ENCODE data around the gene NXN.
"Not testable (repeated sequence)": the region's sequence is repeated elsewhere in the genome, so short reads cannot be mapped to it uniquely, and the experiment has no call there.

NXN gene

DNA sequence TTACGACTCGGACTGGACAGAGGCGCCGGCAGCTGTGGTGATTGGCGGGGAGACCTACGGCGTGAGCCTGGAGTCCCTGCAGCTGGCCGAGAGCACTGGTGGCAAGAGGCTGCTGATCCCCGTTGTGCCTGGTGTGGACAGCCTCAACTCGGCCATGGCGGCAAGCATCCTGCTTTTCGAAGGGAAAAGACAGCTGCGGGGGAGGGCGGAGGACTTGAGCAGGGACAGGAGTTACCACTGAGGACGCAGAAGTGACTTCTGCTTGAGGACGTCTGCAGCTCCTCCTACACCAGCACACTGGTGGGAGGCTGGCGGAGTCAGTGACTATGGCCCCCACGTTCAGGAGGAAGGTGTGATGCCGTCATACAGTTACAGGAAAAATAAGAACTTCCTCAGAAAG lies 187.7 kb downstream of the NXN start:
- no peak for DNase-seq

DNA sequence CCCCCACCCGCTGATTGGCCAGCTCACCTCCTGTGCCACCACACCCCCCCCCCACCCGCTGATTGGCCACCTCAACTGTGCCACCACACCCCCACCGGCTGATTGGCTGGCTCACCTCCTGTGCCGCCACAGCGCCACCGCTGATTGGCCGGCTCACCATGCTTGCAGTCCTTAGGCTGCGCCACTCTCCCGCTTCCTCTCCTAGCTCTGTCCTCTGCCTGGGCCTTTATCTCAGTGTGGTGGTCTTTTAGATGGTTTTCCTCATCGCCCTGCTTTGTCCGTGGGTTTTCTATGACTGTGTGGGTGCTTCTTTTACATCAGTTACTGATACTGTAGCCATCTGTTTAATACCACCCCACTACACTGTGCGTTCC lies 188.7 kb downstream of the NXN start:
- DNase-seq: not testable (repeated sequence)

DNA sequence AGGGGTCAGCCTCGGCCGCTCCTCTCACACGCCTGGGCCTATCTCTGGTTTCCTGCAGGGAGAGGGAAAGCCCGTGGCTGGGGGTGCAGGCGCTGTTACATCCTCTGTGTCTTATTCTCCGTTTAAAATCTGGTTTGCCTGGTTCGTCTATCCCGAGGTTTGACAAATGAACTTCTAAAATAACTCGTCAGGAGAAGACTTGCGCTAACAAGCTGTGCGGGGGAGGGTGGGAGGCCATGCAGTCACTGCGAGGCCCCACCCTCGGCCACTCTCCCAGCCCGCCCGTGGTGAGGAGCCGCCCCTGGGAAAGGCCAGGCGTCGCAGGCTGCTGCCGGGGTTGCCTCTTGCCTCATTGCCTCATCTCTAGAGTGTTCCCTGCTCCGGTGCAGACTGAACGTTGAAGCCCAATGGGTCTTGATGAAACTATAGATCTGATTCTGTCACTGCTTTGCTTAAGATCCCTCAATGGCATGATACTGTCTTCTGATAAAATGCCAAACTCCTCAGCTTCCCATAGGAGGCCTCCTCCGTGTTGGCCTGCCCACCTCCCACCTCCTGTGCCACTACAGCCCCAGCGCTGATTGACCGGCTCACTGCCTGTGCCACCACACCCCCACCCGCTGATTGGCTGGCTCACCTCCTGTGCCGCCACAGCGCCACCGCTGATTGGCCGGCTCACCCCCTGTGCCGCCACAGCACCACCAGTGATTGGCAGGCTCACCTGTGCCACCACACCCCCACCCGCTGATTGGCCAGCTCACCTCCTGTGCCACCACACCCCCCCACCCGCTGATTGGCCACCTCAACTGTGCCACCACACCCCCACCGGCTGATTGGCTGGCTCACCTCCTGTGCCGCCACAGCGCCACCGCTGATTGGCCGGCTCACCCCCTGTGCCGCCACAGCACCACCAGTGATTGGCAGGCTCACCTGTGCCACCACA lies 189.4 kb downstream of the NXN start:
- DNase-seq: not testable (repeated sequence)

DNA sequence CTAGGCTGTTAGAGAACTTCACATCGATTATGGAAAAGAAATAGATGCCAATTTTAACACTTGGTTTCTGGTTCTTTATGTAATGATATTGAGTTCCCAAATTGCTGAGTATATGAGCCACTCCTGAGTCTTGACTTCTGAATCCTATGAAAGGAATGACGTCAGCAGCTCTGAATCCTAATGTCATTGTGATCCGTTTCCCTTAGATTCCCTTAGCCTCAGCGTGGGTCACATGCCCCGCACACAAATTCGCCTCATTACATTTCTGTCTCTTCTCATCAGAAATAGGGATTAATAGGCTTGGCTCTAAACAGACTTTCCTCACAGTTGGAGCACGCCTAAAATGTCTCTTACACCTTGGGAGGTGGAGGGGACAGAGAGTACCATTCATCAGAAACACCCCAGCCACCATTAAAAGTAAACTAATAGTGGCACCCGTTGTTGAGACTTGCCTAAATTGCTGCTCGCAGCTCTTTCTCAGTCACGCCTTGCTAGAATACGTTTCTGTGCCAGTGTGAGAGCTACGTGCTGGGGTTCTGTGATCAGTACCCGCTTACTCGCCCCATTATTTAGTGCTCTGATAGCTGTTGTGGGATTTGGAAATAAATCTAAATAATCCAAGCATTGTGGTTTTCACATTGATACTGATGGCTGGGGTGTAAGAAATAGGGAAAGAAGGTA lies 190.3 kb downstream of the NXN start:
- no peak for DNase-seq

DNA sequence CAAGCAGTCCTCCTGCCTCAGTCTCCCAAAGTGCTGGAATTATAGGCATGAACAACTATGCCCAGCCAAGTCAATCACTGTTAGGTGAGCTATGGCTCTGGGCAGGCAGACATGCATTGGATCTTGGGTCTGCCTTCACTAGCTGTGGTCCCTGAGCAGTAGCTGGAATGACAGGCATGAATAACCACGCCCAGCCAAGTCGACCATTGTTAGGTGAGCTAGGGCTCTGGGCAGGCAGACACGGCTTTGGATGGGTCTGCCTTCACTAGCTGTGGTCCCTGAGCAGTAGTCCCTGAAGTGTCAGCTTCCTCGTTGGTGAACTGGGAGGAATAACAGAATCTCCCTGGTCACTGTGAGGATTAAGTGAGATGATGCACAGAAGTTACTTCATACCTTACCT lies 191.0 kb downstream of the NXN start:
- DNase-seq: no peak

DNA sequence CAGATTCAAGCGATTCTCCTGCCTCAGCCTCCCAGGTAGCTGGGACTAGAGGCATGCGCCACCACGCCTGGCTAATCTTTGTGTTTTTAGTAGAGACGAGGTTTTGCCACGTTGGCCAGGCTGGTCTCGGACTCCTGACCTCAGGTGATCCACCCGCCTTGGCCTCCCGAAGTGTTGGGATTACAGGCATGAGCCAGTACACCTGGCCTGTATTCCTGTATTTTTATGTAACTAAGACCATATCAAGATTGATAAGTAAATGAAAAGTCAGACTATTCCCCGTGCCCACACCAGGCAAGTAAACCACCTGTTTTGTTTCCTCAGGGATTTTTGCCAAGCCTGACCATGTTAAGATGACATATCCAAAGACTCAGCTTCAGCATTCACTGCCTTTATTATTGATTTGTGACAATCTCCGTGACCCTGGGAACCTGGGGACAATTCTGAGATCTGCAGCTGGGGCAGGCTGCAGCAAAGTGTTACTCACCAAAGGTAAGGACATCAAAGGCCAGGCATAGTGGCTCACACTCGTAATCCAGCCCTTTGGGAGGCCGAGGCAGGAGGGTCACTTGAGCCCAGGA lies 191.8 kb downstream of the NXN start:
- no peak for DNase-seq

DNA sequence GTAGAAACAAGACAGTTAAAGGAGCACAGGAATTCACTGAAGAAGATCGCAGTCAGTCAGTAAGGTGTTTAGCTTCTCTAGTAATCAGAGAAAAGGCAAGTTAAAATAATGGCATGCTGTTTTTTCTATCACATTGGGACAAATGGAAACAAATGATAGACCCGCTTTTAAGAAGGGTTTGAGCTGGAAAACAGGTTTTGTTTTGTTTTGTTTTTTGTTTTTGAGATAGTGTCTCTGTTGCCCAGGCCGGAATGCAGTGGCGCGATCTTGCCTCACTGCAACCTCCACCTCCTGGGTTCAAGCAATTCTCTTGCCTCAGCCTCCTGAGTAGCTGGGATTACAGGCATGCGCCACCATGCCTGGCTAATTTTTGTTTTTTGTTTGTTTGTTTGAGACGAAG lies 193.7 kb downstream of the NXN start:
- not testable (repeated sequence) for DNase-seq

DNA sequence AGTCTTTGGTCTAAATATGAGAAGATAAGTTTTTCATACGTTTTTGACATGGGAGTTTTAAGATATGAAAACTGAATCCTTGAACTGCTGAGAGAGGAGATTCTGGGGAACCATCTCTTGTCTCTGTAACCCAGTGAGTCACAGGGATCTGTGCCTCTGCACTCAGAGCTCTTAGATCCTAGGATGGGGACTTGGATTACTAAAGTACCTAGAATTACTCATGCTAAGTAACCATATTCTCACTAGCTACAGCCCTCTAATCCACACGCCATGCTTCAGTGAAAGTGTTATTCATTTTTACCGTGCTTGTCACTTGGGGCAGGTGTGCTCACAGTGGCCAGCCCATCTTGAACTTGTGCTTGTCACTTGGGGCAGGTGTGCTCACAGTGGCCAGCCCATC lies 195.4 kb downstream of the NXN start:
- no peak for DNase-seq

DNA sequence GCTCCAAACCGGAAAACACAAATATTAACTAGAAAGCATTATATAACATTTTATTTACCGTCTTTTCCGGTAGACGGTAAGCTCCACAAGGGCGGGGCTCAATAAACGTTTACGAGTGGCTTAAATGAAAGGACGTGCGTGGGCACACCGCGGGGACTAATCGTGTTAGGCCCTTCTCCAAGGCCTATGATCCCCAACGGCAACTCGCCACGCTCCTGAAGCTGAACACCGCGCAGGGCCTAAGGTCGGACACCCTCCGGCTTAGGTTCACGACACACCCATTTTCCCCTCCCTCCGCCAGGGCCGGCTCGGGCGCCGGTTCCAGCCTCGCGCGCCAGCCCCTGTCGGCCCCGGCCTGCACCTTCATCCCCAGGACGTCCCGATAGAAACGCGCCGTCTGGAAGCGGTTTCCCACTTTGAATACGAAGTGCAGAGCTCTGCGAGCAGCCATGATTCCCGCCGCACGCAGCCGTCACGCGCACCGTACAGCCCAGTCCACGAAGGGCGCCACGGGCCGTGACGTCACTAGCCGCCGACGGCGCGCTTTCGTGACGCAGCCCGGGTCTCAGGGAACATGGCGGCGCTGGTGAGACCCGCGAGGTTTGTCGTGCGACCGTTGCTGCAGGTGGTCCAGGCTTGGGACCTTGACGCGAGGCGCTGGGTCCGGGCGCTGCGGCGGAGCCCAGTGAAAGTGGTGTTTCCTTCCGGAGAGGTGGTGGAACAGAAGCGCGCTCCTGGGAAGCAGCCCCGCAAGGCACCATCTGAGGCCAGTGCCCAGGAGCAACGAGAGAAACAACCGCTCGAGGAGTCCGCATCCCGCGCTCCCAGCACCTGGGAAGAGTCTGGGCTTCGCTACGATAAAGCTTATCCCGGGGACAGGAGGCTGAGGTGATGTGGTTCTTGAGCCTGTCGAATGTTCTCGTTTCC lies 197.5 kb downstream of the NXN start, which contains the start of the genes GLOD4 and MRM3:
TSS of gene GLOD4 (minus strand) at position 476 of the 927 bp plus-strand sequence. CDS start at position 451, 25 bp downstream.
TSS of gene MRM3 (plus strand) at position 549 of the 927 bp plus-strand sequence. CDS start at position 575, 26 bp downstream.
- peak; percentile 91 for DNase-seq

DNA sequence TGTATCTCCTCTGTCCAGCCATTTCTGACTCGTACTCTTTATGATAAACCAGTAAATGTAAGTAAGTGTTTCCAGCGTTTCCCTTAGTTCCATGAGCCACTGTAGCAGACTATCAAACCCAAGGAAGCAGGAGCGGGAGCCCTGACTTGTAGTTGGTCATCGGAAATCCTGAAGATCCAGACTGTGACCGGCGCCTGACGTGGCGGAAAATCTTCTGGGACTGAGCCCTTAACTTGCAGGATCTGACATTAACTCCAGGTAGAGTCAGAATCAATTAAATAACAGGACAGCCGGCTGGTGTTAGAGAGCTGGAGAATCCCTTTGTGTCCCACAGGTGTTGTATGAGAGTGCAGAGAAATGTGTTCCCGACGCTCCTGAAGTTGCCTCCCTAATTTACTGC lies 201.5 kb downstream of the NXN start:
- DNase-seq: no peak

DNA sequence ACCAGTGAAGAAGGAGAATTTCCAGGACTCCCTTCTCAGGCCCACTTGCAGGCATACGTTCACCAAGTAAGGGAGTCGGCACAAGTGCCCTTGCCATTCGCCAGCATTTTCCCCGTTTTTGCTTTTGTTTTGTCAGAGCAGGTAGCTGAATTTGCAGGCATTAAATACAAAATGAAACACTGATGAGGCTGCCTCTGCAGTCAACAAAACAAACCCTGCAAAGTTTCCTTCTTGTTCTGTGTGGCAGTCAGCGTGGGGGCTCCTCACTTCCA lies 205.3 kb downstream of the NXN start:
- no peak for DNase-seq

DNA sequence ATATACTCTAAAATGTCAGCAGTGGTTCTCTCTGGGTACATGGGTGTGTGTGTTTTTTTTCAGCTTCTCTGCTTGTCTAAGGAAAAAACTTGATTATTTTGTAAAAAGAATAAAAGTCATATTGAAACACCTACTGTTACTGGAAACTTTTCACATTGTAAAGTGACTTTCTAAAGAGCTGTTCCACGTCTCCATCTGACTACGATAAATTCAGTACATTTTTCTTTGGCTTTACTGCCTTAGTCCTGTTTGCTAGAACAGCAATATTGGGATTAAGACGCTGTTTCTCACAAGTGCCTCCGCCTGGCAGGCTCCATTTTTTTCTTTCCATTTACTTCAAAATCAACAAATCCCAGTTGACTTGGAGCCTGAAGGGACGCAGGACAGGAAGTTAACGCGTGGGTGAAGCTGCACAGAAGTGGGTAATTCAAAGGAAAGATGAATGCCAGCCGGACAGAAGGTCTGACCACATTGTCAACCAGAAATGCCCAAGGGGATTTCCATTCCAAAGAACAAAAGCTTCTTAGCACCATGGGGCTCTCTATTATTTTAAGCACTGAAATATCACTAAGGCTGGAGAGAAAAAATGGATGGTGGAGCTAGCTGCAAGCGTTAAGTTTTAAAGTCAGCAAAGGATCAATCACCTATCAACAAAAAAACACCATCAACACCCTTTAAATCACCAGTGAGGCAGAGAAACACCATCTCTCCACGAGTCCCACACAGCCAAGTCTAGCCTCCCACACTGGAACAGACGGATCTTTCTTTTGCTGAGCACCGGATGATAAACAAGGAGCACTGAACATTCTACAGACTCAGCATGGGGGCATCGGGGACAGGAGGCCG lies 205.9 kb downstream of the NXN start:
- DNase-seq: no peak

DNA sequence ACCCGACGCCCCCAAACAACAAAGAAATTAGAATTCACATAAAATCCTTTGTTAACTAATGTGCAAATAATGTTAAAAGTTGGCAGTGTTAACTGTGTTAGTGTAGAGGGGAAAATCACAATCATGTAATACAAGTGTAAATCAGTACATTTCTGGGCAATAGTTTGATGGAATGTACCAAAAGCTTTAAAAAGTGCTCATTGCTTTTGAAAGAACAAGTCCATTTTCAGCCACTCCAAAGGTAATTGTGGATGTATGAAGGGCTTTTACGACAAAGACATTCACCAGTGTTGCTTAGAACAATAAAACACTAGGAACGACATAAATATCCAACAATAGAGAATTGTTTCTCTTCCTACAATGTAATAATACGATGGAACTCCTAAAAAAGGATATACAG lies 206.6 kb downstream of the NXN start:
- DNase-seq: no peak

DNA sequence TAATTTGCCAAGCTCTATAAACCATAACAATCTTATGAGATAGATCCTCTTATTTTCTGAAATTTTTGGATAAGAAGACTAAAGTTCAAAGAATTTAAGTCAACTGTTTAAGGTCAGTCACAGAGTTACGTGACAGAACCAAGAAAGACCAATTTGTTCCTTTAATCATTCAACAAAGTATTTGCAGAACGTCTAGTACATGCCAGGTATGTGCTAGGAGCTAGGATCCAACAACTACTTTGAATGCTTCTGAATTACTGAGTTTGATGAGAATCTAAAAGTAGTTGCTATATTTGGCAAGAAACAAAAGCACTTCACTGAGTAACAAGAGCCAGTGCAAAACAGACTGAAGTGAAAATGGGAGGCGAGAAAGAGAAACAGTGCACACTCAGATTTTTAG lies 212.5 kb downstream of the NXN start:
- DNase-seq: no peak

DNA sequence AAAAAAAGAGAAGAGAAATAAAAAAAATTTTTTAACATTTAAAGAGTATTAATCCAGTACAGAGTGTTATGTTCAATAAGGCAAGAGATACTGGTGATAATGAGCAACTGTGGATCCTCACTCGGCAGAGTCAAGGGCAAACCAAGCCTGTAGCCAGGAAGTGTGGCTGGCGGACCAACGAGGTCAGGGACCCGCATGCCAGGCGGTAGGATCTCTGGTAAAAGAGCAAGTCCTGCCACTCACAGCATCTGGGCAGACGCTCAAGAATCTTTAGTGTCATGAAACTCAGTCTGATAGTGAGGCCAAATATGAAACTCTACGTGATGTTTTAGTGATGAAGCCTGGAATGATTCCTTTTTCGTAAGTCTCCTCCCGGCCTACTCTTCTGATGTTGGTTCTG lies 219.2 kb downstream of the NXN start:
- no peak for DNase-seq

DNA sequence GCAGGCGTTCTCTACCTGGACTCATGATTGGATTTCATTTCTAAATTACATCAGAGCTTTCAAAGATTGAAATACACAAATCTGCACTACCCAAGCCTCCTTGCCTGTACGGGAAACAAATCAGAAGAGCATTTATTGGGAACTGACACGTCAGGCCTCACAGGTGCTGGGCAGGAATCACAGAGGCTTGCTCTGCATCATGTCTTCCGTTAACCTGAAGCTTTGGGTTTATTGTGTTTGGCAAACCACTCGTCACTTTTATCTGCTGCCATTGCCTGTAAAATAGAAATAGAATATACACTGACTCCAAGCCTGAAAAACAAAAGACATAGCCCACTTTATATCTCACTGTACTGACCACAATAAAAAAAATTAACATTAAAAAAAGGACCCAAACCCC lies 219.6 kb downstream of the NXN start:
- DNase-seq: no peak

DNA sequence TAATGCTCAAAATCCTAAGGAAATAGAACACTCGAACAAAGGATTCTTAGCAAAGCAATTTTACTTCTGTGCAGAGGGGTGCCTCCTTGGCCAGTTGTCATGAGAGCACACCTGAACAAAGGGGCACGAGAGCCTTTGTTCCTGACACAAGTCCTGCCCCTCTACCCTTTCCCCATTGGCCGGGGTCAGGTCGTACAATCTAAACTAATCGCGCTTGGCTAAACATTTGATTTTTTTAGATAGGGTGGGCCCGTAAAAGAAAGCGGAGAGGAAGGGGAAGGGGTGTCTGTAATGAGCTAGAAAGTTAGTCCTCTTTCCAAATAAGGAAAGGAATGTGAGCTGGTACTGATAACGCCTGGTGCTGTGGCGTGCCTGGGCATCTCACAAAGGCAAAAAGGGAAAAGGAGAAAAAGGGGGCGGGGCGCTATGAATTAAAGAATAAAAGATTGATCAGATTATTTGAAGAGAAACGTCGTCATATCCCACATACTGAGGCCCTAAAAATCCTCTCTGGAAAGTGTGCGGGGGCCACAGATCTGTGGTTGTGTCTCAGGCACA lies 223.5 kb downstream of the NXN start:
- DNase-seq: not testable (repeated sequence)

DNA sequence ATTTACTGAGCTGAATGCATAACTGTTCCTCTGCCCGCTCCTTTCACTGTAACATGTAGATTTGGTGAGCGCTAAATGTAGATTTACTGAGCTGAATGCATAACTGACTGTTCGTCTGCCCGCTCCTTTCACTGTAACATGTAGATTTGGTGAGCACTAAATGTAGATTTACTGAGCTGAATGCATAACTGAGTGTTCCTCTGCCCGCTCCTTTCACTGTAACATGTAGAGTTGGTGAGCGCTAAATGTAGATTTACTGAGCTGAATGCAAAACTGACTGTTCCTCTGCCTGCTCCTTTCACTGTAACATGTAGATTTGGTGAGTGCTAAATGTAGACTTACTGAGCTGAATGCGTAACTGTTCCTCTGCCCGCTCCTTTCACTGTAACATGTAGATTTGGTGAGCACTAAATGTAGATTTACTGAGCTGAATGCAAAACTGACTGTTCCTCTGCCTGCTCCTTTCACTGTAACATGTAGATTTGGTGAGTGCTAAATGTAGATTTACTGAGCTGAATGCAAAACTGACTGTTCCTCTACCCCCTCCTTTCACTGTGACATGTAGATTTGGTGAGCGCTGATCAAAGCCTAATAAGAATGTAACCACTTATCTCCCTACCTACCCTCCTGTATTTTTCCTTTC lies 224.1 kb downstream of the NXN start:
- DNase-seq: not testable (repeated sequence)

DNA sequence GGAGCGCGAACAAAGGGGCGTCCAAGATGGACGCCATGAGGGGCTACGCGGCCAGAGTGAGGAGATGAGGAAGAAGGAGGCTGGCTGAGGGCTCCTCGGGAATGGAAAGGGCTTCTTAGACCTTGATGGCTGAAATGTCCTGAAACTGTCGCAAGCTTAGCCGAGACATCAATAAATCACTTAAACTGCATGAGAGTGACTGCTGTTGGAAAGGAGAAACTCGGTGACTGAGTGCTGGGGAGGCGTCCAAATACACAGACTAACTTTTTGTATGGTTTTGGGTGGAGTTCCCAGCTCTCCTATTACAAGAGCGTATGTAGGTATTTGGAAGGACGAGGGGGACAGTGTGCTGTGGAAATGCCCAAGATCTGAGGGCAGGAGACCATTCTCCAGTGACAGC lies 226.2 kb downstream of the NXN start:
- DNase-seq: no peak

DNA sequence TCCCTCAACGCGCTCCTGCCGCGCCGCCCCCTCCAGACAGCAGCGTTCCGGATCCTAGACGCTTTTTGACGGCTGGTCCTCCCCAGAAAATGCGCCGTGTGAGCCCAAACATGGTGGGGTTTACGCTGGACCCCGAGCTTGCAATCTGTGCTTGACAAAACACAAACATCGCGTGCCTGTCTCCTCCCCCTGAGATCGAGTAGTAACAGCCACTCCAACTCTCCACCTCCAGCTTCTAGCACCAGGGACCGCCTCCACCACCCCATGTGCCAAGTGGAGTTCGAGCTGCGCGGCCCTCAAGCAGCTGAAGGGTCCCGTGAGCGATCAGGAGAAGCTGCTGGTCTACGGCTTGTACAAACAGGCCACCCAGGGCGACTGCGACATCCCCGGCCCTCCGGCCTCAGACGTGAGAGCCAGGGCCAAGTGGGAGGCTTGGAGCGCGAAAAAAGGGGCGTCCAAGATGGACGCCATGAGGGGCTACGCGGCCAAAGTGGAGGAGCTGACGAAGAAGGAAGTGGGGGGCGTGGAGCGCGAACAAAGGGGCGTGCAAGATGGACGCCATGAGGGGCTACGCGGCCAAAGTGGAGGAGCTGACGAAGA lies 226.9 kb downstream of the NXN start:
- no peak for DNase-seq

All from CD4-positive, alpha-beta T cell treated with Interferon gamma for 1 hour (primary cell).